ENCODE measurements around the gene KRT15. TPM values are rescaled to one million over a fixed set of nuclear protein-coding genes. Genes with fewer than 3 reads are reported as not detected.

Gene KRT15
- total RNA-seq, 1 experiment from 2014 or later: 0.55 TPM

DNA sequence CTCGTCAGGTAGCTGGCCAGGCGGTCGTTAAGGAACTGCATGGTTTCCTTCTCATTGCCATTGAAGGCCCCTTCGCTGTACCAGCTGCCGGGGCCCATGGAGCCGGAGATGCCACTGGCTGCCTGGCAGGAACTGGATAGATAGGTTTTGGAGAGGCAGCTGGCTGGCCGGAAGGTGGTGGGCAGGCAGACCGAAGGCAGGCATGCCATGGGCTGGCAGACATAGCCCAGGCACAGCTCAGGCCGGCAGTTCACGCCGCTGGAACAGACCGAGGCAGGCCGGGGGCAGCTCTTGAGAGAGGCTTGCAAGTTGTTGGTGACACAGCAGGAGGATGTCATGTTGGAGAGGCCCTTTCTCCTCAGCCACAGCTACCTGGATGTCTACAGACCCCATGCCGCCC lies 51.7 kb downstream of the KRT15 start, which contains the start of gene KRT32:
KRT32 (minus strand) TSS at position 399 of the 400 bp plus-strand sequence; CDS start at position 338, 61 bp downstream.
- Mint-ChIP-seq H3K9me3 (peaks cover 26% of the 10 kb centered on the region), H3K4me1 (no peaks in the 10 kb centered on the region), H3K27me3 (ENCODE audit: low read depth) (peaks cover 5% of the 10 kb centered on the region), H3K27ac (no peak within 1 kb of the TSS), H3K36me3 (no peaks in the 10 kb centered on the region), H3K4me3 (no peak within 1 kb of the TSS)
- TF ChIP-seq ZNF317 (CRISPR knock-in tag; IDR thresholded peaks at IDR 0.05; ENCODE audit: borderline replicate concordance, low read depth) (no peak), CTCF (IDR thresholded peaks at IDR 0.05) (no peak), ELF4 (CRISPR knock-in tag; IDR thresholded peaks at IDR 0.05; ENCODE audit: low read depth) (no peak), ZNF121 (CRISPR knock-in tag; IDR thresholded peaks at IDR 0.05) (no peak), CREB1 (CRISPR knock-in tag; IDR thresholded peaks at IDR 0.05) (no peak), NFATC4 (CRISPR knock-in tag; IDR thresholded peaks at IDR 0.05) (no peak), NR2C2 (CRISPR knock-in tag; IDR thresholded peaks at IDR 0.05) (no peak), ZNF671 (CRISPR knock-in tag; IDR thresholded peaks at IDR 0.05) (no peak), PRDM15 (CRISPR knock-in tag; IDR thresholded peaks at IDR 0.05) (no peak), ZNF263 (CRISPR knock-in tag; IDR thresholded peaks at IDR 0.05; ENCODE audit: low read depth) (no peak), GTF2I (CRISPR knock-in tag; conservative IDR thresholded peaks at IDR 0.05) (no peak), FOXP1 (CRISPR knock-in tag; IDR thresholded peaks at IDR 0.05; ENCODE audit: borderline replicate concordance) (no peak), ZNF219 (CRISPR knock-in tag; IDR thresholded peaks at IDR 0.05; ENCODE audit: borderline replicate concordance) (no peak), ZNF396 (CRISPR knock-in tag; IDR thresholded peaks at IDR 0.05; ENCODE audit: borderline replicate concordance) (no peak)
- TF ChIP-seq, protein P1, sequence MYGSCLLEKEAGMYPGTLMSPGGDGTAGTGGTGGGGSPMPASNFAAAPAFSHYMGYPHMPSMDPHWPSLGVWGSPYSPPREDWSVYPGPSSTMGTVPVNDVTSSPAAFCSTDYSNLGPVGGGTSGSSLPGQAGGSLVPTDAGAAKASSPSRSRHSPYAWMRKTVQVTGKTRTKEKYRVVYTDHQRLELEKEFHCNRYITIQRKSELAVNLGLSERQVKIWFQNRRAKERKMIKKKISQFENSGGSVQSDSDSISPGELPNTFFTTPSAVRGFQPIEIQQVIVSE (CRISPR knock-in tag; IDR thresholded peaks at IDR 0.05; ENCODE audit: borderline replicate concordance): no peak
- TF ChIP-seq, protein P2, sequence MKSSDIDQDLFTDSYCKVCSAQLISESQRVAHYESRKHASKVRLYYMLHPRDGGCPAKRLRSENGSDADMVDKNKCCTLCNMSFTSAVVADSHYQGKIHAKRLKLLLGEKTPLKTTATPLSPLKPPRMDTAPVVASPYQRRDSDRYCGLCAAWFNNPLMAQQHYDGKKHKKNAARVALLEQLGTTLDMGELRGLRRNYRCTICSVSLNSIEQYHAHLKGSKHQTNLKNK (CRISPR knock-in tag; IDR thresholded peaks at IDR 0.05): no peak
- TF ChIP-seq, protein P3, sequence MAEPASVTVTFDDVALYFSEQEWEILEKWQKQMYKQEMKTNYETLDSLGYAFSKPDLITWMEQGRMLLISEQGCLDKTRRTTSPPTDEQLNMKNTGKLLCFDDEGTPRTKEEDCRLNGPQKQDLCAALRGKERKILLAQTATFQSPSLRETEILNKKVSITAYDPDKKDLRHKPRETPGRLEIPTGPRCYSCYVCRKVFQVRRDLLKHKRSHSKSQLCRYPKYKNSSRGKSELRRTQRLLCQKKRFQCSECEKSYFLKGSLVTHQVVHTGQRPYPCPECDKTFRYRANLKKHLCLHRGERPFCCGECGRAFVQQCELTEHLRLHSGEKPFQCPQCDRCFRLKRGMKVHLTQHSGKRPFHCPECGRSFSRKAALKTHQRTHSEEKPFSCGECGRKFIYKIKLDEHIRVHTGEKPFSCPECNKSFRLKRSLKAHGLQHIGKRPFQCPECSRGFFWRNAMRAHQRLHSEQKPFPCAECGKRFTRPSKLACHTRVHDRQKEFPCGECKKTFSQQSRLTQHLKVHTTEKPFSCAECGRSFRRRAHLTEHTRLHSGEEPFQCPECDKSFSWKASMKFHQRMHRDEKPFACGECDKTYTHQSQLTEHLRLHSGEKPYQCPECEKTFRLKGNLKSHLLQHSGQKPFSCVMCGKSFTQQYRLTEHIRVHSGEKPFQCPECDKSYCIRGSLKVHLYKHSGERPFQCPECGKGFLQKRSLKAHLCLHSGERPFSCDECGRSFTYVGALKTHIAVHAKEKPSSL (CRISPR knock-in tag; conservative IDR thresholded peaks at IDR 0.05): no peak
- TF ChIP-seq, protein P4, sequence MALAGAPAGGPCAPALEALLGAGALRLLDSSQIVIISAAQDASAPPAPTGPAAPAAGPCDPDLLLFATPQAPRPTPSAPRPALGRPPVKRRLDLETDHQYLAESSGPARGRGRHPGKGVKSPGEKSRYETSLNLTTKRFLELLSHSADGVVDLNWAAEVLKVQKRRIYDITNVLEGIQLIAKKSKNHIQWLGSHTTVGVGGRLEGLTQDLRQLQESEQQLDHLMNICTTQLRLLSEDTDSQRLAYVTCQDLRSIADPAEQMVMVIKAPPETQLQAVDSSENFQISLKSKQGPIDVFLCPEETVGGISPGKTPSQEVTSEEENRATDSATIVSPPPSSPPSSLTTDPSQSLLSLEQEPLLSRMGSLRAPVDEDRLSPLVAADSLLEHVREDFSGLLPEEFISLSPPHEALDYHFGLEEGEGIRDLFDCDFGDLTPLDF (CRISPR knock-in tag; IDR thresholded peaks at IDR 0.05): no peak
- TF ChIP-seq, protein P5, sequence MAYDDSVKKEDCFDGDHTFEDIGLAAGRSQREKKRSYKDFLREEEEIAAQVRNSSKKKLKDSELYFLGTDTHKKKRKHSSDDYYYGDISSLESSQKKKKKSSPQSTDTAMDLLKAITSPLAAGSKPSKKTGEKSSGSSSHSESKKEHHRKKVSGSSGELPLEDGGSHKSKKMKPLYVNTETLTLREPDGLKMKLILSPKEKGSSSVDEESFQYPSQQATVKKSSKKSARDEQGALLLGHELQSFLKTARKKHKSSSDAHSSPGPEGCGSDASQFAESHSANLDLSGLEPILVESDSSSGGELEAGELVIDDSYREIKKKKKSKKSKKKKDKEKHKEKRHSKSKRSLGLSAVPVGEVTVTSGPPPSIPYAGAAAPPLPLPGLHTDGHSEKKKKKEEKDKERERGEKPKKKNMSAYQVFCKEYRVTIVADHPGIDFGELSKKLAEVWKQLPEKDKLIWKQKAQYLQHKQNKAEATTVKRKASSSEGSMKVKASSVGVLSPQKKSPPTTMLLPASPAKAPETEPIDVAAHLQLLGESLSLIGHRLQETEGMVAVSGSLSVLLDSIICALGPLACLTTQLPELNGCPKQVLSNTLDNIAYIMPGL (CRISPR knock-in tag; IDR thresholded peaks at IDR 0.05): no peak
- CTCF ChIA-PET: interaction anchor here (1.1 to 1.3 kb wide), 2 partner anchors 82 to 196 kb away, joined by 5 to 8 read pairs; no protein-coding TSS in a partner anchor
- POLR2A ChIA-PET: no interaction called here
- DNase-seq (ENCODE audit: low spot score): no peak
- ATAC-seq: no peak

Measured in WTC11 (cell line).